NT2/D1 (cell line): Measurements from ENCODE around the gene DUSP21.

Source experiments
- SUZ12 ChIP-seq: IDR thresholded peaks from 2 replicates; pipeline ENCODE4 v1.6.1; 2011; ENCODE audit not compliant: insufficient read length, insufficient read depth; ENCODE audit errors: extremely low read depth
- YY1 ChIP-seq: IDR thresholded peaks from 2 replicates; pipeline ENCODE4 v1.6.1; 2011; ENCODE audit not compliant: insufficient read length, insufficient read depth
- ZNF274 ChIP-seq: IDR thresholded peaks from 2 replicates; pipeline ENCODE4 v1.6.1; 2011; ENCODE audit warnings: mild to moderate bottlenecking, low read depth, low read length

DNA sequence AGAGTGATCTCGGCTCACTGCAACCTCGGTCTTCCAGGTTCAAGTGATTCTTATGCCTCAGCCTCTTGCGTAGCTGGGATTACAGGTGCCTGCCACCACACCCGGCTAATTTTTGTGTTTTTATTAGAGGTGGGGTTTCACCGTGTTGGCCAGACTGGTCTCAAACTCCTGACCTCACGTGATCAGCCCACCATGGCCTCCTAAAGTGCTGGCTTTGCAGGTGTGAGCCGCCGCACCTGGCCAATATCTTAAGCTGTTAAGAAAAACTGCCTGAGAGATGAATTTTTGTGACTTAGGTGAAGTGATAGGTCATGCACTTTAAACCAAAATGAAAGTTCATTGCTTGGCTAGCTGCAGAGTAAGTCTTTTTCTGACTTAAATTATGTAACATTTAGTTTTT is 35.0 kb downstream of the DUSP21 start:
- TF ChIP-seq YY1, result no peak
- no peak for TF ChIP-seq SUZ12
- no peak for TF ChIP-seq ZNF274
